Activated B cell treated with CpG ODN at 0.5 μM for 24 hours (primary cell): ENCODE measurements around the gene TOM1. TPM values are rescaled to one million over a fixed set of nuclear protein-coding genes. Genes with fewer than 3 reads are reported as not detected.

Source experiments
- ATAC-seq: fragments of 200-7000 bp; cut with Tn5 transposase; one replicate; pipeline ENCODE4 v1.10.0; 2021; ENCODE audit warnings: low read depth, mild to moderate bottlenecking, moderate library complexity
- CTCF ChIA-PET: fragments of 350-600 bp; sonication (Branson Sonifier 250); formaldehyde crosslinking; loops from one replicate; lab custom pipeline; 2021; ENCODE audit warnings: antibody characterized with exemption; lab: Charles Lee
- POLR2A ChIA-PET: fragments of 350-600 bp; sonication (Branson Sonifier 250); formaldehyde crosslinking; loops from one replicate; lab custom pipeline; 2021; ENCODE audit warnings: antibody characterized with exemption; lab: Charles Lee
- DNase-seq: peaks from one replicate; pipeline ENCODE4 v3.0.0; 2022
- H3K27ac Mint-ChIP-seq: one replicate; pipeline ENCODE4 v1.8.0; 2020; ENCODE audit warnings: mixed read lengths
- H3K27me3 Mint-ChIP-seq: one replicate; pipeline ENCODE4 v1.8.0; 2021; ENCODE audit warnings: mixed read lengths
- H3K36me3 Mint-ChIP-seq: one replicate; pipeline ENCODE4 v1.8.0; 2021; ENCODE audit warnings: low read depth, mixed read lengths
- H3K4me1 Mint-ChIP-seq: one replicate; pipeline ENCODE4 v1.8.0; 2021; ENCODE audit warnings: mixed read lengths
- H3K4me3 Mint-ChIP-seq: one replicate; pipeline ENCODE4 v1.8.0; 2020; ENCODE audit warnings: mild to moderate bottlenecking, mixed read lengths
- H3K9me3 Mint-ChIP-seq: one replicate; pipeline ENCODE4 v1.8.0; 2020; ENCODE audit warnings: mixed read lengths
- CTCF ChIP-seq: fragments of 200-600 bp; IDR thresholded peaks from one replicate; pipeline ENCODE4 v1.8.0; 2022; ENCODE audit warnings: antibody characterized with exemption, mild to moderate bottlenecking
- intact Hi-C: fragments of 100-400 bp; cut with micrococcal nuclease; formaldehyde crosslinking; loops from one replicate; pipeline ENCODE4 v1.15.1; 2024
- total RNA-seq: library from RNA; stranded (reverse); gene quantifications from 2 replicates; pipeline ENCODE4 v1.2.3, GENCODE V29; 2022

The TOM1 gene
- 32.2 and 40.8 TPM in 2 replicates for total RNA-seq

- Mint-ChIP-seq H3K27ac (peak within 1 kb of the TSS; percentile 91), H3K4me3 (peak within 1 kb of the TSS; percentile 92), H3K36me3 (peaks cover 2% of the 10 kb centered on the region), H3K9me3 (no peaks in the 10 kb centered on the region), H3K27me3 (no peaks in the 10 kb centered on the region), H3K4me1 (peaks cover 20% of the 10 kb centered on the region)
- TF ChIP-seq CTCF: no peak
- POLR2A ChIA-PET: interaction anchor here (0.6 to 1.8 kb wide), 14 partner anchors 9 to 111 kb away, joined by 3 to 34 read pairs (median 4); partner anchors contain the start of gene HMGXB4
- CTCF ChIA-PET: interaction anchor here (1.1 to 1.3 kb wide), 3 partner anchors 42 to 110 kb away, joined by 3 to 5 read pairs (median 4); no protein-coding TSS in a partner anchor
- intact Hi-C loops: loop anchor here (1.0 to 2.0 kb wide), 4 partner anchors 8 to 111 kb away; partner anchors contain the start of gene HMGXB4
- ATAC-seq (peak; percentile 93), DNase-seq (peak; percentile 98)
Measured at GRCh38 chr22:35299673-35300499, at the start of gene TOM1. Gene TOM1, plus strand, starts transcription at chr22:35299894. Its CDS starts 35 bp downstream, at chr22:35299929.

- peaks cover 6% of the 10 kb centered on the region for H3K27me3 Mint-ChIP-seq
- ChIA-PET CTCF (no interaction called here), POLR2A (no interaction called here)
- intact Hi-C loops: no loop called here
- H3K4me3 Mint-ChIP-seq: no peak overlapping the region
- no peaks in the 10 kb centered on the region for H3K4me1 Mint-ChIP-seq
- no peak overlapping the region for H3K27ac Mint-ChIP-seq
- DNase-seq: no peak
- ATAC-seq: no peak
- H3K36me3 Mint-ChIP-seq: no peaks in the 10 kb centered on the region
- H3K9me3 Mint-ChIP-seq: no peaks in the 10 kb centered on the region
- no peak for TF ChIP-seq CTCF
Measured at GRCh38 chr22:35250156-35250555, 49.5 kb upstream of the TOM1 start.

- no peaks in the 10 kb centered on the region for H3K9me3 Mint-ChIP-seq
- H3K36me3 Mint-ChIP-seq: no peaks in the 10 kb centered on the region
- no peaks in the 10 kb centered on the region for H3K27me3 Mint-ChIP-seq
- no peak overlapping the region for H3K27ac Mint-ChIP-seq
- ChIA-PET CTCF (no interaction called here), POLR2A (no interaction called here)
- intact Hi-C loops: no loop called here
- H3K4me1 Mint-ChIP-seq: peaks cover 17% of the 10 kb centered on the region
- no peak overlapping the region for H3K4me3 Mint-ChIP-seq
- ATAC-seq: no peak
- DNase-seq: no peak
- TF ChIP-seq CTCF: no peak
Measured at GRCh38 chr22:35253946-35254345, 45.7 kb upstream of the TOM1 start.

GRCh38 chr22:35257002-35257320 is 42.7 kb upstream of the TOM1 start:
- peak overlapping the region; percentile 84 for H3K27ac Mint-ChIP-seq
- no peaks in the 10 kb centered on the region for H3K27me3 Mint-ChIP-seq
- ChIA-PET CTCF (no interaction called here), POLR2A (interaction anchor here (2.0 to 2.2 kb wide), 2 partner anchors 43 to 154 kb away, joined by 16 to 34 read pairs; partner anchors contain the start of gene TOM1)
- TF ChIP-seq CTCF: no peak
- peaks cover 20% of the 10 kb centered on the region for H3K4me1 Mint-ChIP-seq
- no peak for DNase-seq
- no peak for ATAC-seq
- H3K9me3 Mint-ChIP-seq: no peaks in the 10 kb centered on the region
- H3K4me3 Mint-ChIP-seq: peak overlapping the region; percentile 89
- peaks cover 2% of the 10 kb centered on the region for H3K36me3 Mint-ChIP-seq
- intact Hi-C loops: loop anchor here (1.0 kb wide), 2 partner anchors 42 to 153 kb away; partner anchors contain the start of gene TOM1
